Measurements from ENCODE around the gene PPM1B.

DNA sequence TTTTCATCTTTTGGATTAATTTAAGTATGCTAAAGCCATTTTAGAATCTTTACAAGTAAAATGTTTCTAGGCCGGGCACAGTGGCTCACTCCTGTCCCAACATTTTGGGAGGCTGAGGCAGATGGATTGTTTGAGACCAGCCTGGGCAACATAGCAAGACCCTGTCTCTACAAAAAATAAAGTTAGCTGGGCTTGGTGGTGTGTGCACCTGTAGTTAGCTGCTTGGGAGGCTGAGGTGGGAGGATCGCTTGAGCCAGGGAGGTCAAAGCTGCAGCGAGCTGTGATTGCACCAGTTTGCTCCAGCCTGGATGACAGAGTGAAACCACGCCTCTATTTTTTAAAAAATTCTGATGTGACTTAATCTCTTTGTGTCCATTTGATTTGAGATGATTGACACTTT is 3.9 kb downstream of the PPM1B start:
- TF ChIP-seq CTCF (IDR thresholded peaks at IDR 0.05) (no peak), POLR2A (IDR thresholded peaks at IDR 0.05) (no peak)
